Kidney epithelial cell (primary cell): ENCODE measurements around the gene SPRED2. TPM values are rescaled to one million over a fixed set of nuclear protein-coding genes. Genes with fewer than 3 reads are reported as not detected.

Experiments
- DNase-seq: peaks from one replicate; pipeline ENCODE4 v3.0.0-alpha.2; 2010; ENCODE audit warnings: low read depth
- H3K27me3 ChIP-seq: 2 replicates; pipeline ENCODE4 v1.6.0; 2011; ENCODE audit warnings: low read length; ENCODE audit not compliant: control insufficient read depth, insufficient read depth
- H3K36me3 ChIP-seq: 2 replicates; pipeline ENCODE4 v1.5.1; 2011; ENCODE audit warnings: low read length; ENCODE audit not compliant: control insufficient read depth, insufficient read depth
- H3K4me3 ChIP-seq: 2 replicates; pipeline ENCODE4 v1.5.1; 2011; ENCODE audit warnings: low read depth, mild to moderate bottlenecking, control low read depth, low read length
- CTCF ChIP-seq: IDR thresholded peaks from 2 replicates; pipeline ENCODE4 v1.5.1; 2011; ENCODE audit warnings: mild to moderate bottlenecking, moderate library complexity, low read length, control low read depth, inconsistent platforms; ENCODE audit not compliant: insufficient read depth, poor library complexity, severe bottlenecking
- total RNA-seq: library from RNA; depleted of rRNA; stranded (reverse); fragments of >200 nt; gene quantifications from 2 replicates; pipeline ENCODE4 v1.2.3, GENCODE V29; 2015

SPRED2 gene
- total RNA-seq, 1 donor from 2014 or later: 18.4 TPM

DNA sequence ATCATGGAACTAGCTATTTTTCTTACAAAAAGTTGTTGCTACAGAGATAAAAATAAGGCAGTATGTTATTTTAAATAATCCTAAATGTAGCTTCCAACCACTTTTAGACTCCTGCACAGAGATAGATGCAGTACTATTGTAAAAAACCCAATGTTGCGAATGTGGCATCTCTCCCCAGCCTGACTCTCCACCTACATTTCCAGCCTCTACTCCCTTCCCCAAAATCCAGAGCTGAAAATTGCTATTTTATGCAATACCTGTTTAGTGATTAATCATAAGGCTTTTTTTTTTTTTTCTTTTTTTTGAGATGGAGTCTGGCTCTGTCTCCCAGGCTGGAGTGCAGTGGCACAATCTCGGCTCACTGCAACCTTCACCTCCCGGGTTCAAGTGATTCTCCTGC lies 39.4 kb downstream of the SPRED2 start:
- Histone ChIP-seq H3K36me3 (no peaks in the 10 kb centered on the region), H3K27me3 (no peaks in the 10 kb centered on the region), H3K4me3 (no peak overlapping the region)
- no peak for TF ChIP-seq CTCF
- no peak for DNase-seq

GRCh38 chr2:65392609-65393008 lies 39.8 kb downstream of the SPRED2 start:
- Histone ChIP-seq H3K36me3 (no peaks in the 10 kb centered on the region), H3K27me3 (no peaks in the 10 kb centered on the region), H3K4me3 (no peak overlapping the region)
- no peak for DNase-seq
- no peak for TF ChIP-seq CTCF

GRCh38 chr2:65390134-65390533 lies 42.3 kb downstream of the SPRED2 start:
- DNase-seq: no peak
- TF ChIP-seq CTCF: no peak
- H3K4me3 ChIP-seq: no peak overlapping the region

DNA sequence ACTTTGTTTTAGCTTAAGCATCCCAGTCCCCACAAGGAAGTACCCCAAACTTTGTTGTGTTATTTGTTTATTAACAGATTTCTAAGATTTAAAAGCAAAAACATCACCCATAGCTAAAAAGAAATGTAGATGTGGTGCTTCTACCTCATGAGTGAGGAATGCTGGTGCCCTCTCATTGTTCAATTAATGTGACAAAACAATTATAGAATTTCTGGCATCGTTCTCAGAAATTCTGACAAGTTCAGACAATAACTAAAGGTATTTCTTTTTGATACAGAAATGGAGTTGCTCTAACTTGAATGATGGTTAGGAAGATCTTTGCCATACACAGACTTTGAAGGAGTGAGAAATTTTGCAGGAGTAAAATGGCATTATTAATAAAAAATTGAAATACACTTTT lies 42.9 kb downstream of the SPRED2 start:
- H3K36me3 ChIP-seq: no peaks in the 10 kb centered on the region
- no peaks in the 10 kb centered on the region for H3K27me3 ChIP-seq
- H3K4me3 ChIP-seq: no peak overlapping the region
- no peak for TF ChIP-seq CTCF
- DNase-seq: no peak

More at GRCh38 chr2:65390134-65390533, 42.3 kb downstream of the SPRED2 start:
- no peaks in the 10 kb centered on the region for H3K27me3 ChIP-seq
- H3K36me3 ChIP-seq: no peaks in the 10 kb centered on the region

GRCh38 chr2:65388596-65389390 lies 43.6 kb downstream of the SPRED2 start:
- no peaks in the 10 kb centered on the region for H3K36me3 ChIP-seq
- H3K27me3 ChIP-seq: no peaks in the 10 kb centered on the region
- H3K4me3 ChIP-seq: no peak overlapping the region
- DNase-seq: no peak
- no peak for TF ChIP-seq CTCF

DNA sequence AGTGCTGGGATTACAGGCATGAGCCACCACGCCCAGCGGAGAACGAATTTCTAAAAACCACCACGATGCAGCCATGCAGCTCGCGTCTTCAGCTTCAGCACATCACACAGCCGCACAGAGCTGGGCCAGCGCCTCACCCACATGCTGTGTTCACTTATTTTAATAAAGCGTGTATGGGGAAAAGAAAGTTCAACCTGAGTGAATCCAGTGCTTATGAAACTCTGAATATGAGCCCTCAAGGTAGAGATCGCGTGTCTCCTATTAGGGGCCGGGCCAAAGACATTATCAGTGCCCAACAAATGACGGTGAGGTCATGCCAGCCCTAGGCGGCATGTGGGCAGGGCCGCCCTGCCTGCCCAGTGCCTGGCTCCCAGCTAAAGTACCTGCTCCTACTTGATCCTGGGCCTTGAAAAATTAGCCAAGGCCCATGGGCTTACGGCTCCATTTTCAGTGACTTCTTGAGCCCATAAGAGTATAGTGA lies 44.3 kb downstream of the SPRED2 start:
- TF ChIP-seq CTCF: no peak
- no peak overlapping the region for H3K4me3 ChIP-seq
- DNase-seq: no peak
- H3K27me3 ChIP-seq: no peaks in the 10 kb centered on the region
- no peaks in the 10 kb centered on the region for H3K36me3 ChIP-seq
